MV-4-11 (cell line): Measurements from ENCODE around the gene SEMA5B.

Experiments
- DNase-seq: peaks from one replicate; lab custom pipeline; 2025; lab: John Stamatoyannopoulos, UW

Gene SEMA5B

GRCh38 chr3:122892118-122892960 lies 135.2 kb downstream of the SEMA5B start:
- DNase-seq: no peak

GRCh38 chr3:122890720-122891220 lies 136.8 kb downstream of the SEMA5B start:
- no peak for DNase-seq

- DNase-seq: peak; percentile 55
Measured at GRCh38 chr3:122890077-122890719, 137.4 kb downstream of the SEMA5B start.

- peak; percentile 61 for DNase-seq
Measured at GRCh38 chr3:122886946-122887345, 140.6 kb downstream of the SEMA5B start.

DNA sequence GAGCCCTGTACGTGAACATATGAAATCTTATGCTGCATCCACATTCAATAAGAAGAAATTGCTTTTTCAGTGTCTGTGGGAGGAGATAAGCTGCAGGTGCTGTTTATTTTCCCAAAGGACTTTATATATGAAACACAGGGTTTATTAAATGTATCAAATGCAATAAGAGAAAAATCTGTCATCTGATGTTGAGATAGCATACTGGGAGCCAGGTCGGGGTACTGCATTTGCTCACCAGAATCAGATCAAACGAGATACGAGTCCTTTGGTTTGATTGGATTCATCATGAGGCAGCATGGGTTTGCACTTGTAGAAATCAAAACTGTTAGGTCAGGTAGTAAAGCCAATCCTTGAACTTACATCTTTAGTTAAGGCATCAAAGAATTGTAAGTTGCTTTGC lies 141.3 kb downstream of the SEMA5B start:
- DNase-seq: no peak

- DNase-seq: no peak
Measured at GRCh38 chr3:122882361-122882947, 145.1 kb downstream of the SEMA5B start.

- DNase-seq: peak; percentile 8
Measured at GRCh38 chr3:122880624-122881023, 146.9 kb downstream of the SEMA5B start.

GRCh38 chr3:122880173-122880572 lies 147.4 kb downstream of the SEMA5B start:
- DNase-seq: no peak

- no peak for DNase-seq
Measured at GRCh38 chr3:122875547-122876127, 151.9 kb downstream of the SEMA5B start.

DNA sequence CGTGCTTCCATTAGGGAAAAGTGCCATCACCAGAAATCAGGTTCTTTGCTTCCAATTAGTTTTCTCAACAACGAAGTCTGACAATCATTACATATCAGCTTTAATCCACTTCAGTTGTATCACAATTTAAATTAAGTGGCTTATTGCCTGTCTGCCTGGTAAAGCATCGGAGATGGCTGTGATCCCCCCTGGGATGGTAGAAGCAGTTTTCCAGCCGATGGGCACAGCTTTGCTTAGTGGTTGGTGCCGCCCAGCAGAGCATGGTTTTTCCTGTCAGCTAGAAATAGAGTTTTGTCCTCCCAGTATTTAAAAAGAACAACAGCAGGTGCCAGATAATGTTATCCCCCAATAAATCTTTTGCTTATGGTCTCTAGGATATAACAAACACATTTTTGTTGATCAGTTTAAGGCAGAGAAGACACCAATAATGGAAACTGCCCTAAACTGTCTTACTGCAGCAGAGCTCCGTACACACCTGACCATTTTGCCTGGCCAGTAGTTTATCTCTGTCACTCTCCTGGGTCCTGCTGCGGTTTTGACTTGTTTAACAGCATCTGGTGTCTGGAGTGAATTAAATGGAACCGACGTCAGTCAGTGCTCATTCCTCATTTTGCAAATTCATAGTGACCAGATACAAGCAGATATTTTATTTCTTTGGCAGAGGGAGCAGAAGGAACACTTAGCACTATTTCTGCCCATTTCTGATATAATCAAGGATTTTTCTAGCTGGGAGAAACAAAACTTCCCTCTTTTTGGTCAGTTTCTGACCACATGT lies 153.6 kb downstream of the SEMA5B start:
- no peak for DNase-seq

DNA sequence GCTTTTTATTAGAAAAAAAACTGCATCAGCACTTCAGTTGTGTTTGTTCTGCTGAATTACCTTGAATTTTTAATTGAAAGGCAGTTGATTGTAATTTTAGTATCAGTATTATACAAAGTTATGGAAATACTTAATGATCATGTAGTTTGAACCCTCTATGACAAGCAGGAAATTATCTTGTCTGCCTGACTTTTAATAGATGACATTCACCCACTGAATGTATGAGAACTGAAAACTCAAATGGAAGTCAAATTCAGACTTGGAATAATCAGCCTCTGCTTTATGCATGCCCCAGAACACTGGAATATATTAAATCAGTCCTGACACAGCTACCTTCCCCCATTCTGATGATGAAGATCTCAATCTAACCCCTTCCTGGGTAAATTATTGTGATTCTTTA lies 159.2 kb downstream of the SEMA5B start:
- no peak for DNase-seq

DNA sequence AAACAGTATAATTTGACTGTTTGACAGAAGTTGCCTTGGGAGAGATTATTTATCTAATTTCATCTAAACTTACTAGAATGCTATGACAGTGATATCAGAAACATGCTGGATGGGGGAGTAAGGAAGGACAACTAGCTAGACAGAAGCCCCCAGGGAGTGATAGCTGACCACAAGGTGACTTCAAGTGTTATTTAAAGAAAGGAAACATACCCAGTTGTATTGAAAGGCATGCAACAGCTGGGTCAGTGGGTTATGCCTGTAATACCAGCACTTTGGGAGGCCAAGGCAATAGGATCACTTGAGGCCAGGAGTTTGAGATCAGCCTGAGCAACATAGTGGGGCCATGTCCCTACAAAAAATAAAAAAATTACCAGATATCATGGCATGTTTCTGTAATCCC lies 163.1 kb downstream of the SEMA5B start:
- no peak for DNase-seq

DNA sequence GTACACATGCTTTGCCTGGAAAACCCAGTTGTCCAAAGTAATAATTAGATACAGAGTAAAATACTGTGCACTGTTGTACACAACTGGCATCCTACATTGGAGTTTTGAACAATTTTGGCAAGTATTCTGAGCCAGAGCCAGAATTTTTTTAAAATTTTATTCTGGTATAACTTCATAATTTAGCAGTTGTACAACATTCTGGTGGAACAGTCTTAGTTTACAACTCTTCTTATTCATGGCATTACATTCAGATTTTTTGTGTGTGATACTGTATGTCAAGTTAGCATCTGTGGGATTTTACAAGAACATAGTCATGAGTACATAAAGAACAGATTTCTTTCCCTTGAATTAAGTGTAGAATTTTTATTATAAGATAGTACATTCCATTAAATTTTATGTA lies 165.2 kb downstream of the SEMA5B start:
- no peak for DNase-seq
